Naive thymus-derived CD4-positive, alpha-beta T cell (primary cell): ENCODE results near the gene IZUMO2. TPM values are rescaled to one million over a fixed set of nuclear protein-coding genes. Genes with fewer than 3 reads are reported as not detected.

ENCODE experiments used
- ATAC-seq: fragments of 150-1000 bp; cut with Tn5 transposase; 2 replicates; pipeline ENCODE4 v1.10.0; 2021; ENCODE audit warnings: mild to moderate bottlenecking, moderate library complexity
- CTCF ChIA-PET: fragments of 350-600 bp; sonication (Branson Sonifier 250); formaldehyde crosslinking; loops from one replicate; lab custom pipeline; 2021; ENCODE audit warnings: antibody characterized with exemption; lab: Charles Lee
- POLR2A ChIA-PET: fragments of 350-600 bp; sonication (Branson Sonifier 250); formaldehyde crosslinking; loops from one replicate; lab custom pipeline; 2021; ENCODE audit warnings: antibody characterized with exemption, inconsistent platforms; lab: Charles Lee
- DNase-seq, 9 donors: peaks; one replicate each; pipeline versions ENCODE4 v3.0.0 to v3.0.0-alpha.2; 2020 to 2022; ENCODE audit warnings: mixed read lengths in 1 of 9
- H3K27ac ChIP-seq: one replicate; pipeline ENCODE4 v1.7.0; 2013; ENCODE audit warnings: mild to moderate bottlenecking, low read depth, low read length, moderate library complexity
- H3K27me3 ChIP-seq, 2 donors: one replicate each; pipeline ENCODE4 v1.7.0; 2013; ENCODE audit warnings: low read length in 2 of 2, mild to moderate bottlenecking in 2 of 2, moderate library complexity in 2 of 2; ENCODE audit not compliant: control insufficient read depth in 2 of 2, insufficient read depth in 2 of 2
- H3K36me3 ChIP-seq, 3 experiments: 1 replicate in 2 of 3; 2 replicates in 1 of 3; pipeline ENCODE4 v1.7.0; 2013; ENCODE audit warnings: low read length in 3 of 3, mild to moderate bottlenecking in 3 of 3, moderate library complexity in 1 of 3; ENCODE audit not compliant: insufficient read depth in 3 of 3, control insufficient read depth in 2 of 3
- H3K4me1 ChIP-seq, 2 donors: one replicate each; pipeline ENCODE4 v1.7.0; 2013; ENCODE audit warnings: low read length in 2 of 2, mild to moderate bottlenecking in 2 of 2, moderate library complexity in 1 of 2; ENCODE audit not compliant: control insufficient read depth in 2 of 2, insufficient read depth in 2 of 2
- H3K4me3 ChIP-seq: 2 replicates; pipeline ENCODE4 v1.7.0; 2013; ENCODE audit warnings: mild to moderate bottlenecking, low read length
- H3K9me3 ChIP-seq, 3 experiments: 1 replicate in 2 of 3; 2 replicates in 1 of 3; pipeline ENCODE4 v1.7.0; 2013; ENCODE audit warnings: low read length in 3 of 3; ENCODE audit not compliant: control insufficient read depth in 2 of 3
- H3K27ac Mint-ChIP-seq, 9 donors: one replicate each; pipeline ENCODE4 v1.8.0; 2020 to 2022; ENCODE audit warnings: mixed read lengths in 9 of 9, mild to moderate bottlenecking in 8 of 9, moderate library complexity in 5 of 9, inconsistent platforms in 2 of 9
- H3K27me3 Mint-ChIP-seq, 5 donors: one replicate each; pipeline ENCODE4 v1.8.0; 2021 to 2022; ENCODE audit warnings: mixed read lengths in 5 of 5, mild to moderate bottlenecking in 1 of 5
- H3K36me3 Mint-ChIP-seq, 5 donors: one replicate each; pipeline ENCODE4 v1.8.0; 2020 to 2022; ENCODE audit warnings: mixed read lengths in 5 of 5, mild to moderate bottlenecking in 3 of 5, inconsistent platforms in 1 of 5
- H3K4me1 Mint-ChIP-seq, 7 donors: one replicate each; pipeline ENCODE4 v1.8.0; 2020 to 2022; ENCODE audit warnings: mixed read lengths in 7 of 7, mild to moderate bottlenecking in 3 of 7, inconsistent platforms in 1 of 7
- H3K4me3 Mint-ChIP-seq, 10 donors: one replicate each; pipeline ENCODE4 v1.8.0; 2020 to 2022; ENCODE audit warnings: mild to moderate bottlenecking in 10 of 10, mixed read lengths in 10 of 10, moderate library complexity in 6 of 10, inconsistent platforms in 2 of 10
- H3K9me3 Mint-ChIP-seq, 11 donors: one replicate each; pipeline ENCODE4 v1.8.0; 2020 to 2022; ENCODE audit warnings: mixed read lengths in 11 of 11, mild to moderate bottlenecking in 4 of 11, inconsistent platforms in 1 of 11, moderate library complexity in 1 of 11
- intact Hi-C, 2 donors: fragments of 100-400 bp; cut with micrococcal nuclease; formaldehyde crosslinking; loops; one replicate each; pipeline ENCODE4 v1.15.1; 2023
- polyA plus RNA-seq, 2 donors: library from polyadenylated mRNA; unstranded; fragments of 300-500 nt; fragmentation: Illumina TruSeq; gene quantifications; one replicate each; pipeline ENCODE4 v1.2.3, GENCODE V29; 2021
- total RNA-seq, 6 experiments: library from RNA in 5 of 6; stranded (reverse) in 5 of 6; gene quantifications; 1 replicate in 5 of 6; 2 replicates in 1 of 6; pipeline ENCODE4 v1.2.3 and lab custom pipeline; 2021 to 2026

The IZUMO2 gene
- total and polyA plus RNA-seq, 7 experiments from 2014 or later = not detected

DNA sequence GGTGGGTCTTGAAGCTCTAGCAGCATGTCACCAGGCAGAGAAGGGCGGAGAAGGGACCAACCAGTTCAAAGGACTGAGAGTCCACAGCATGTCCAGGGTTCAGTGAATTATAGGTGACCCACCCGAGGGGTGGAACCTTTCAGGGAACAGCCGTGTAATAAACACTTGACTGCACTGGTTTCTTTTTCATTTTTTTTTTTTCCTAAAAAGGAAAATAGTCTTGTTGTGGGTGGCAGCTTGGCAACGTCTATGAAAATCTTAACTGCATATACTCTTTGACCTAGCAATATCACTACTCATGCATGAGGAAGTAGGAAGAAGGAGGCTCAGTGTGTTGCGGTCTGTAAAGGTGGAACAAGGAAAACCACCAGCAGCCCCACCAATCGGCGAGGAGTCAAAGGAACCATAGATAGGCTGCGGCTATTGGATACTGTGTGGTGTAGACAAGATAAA lies 27.4 kb upstream of the IZUMO2 start:
- Histone ChIP-seq H3K9me3 (no peaks in the 10 kb centered on the region), H3K4me1 (no peaks in the 10 kb centered on the region), H3K27me3 (no peaks in the 10 kb centered on the region), H3K27ac (no peak overlapping the region), H3K36me3 (no peaks in the 10 kb centered on the region), H3K4me3 (no peak overlapping the region)
- ChIA-PET CTCF (no interaction called here), POLR2A (no interaction called here)
- ATAC-seq (no peak), DNase-seq (no peak)
- intact Hi-C loops = no loop called here
- H3K27ac Mint-ChIP-seq = no peak overlapping the region
- H3K4me1 Mint-ChIP-seq = peaks cover 0 to 4% (median 0%) of the 10 kb centered on the region in 7 donors
- H3K4me3 Mint-ChIP-seq = no peak overlapping the region
- peaks cover 0 to 8% (median 0%) of the 10 kb centered on the region in 5 donors for H3K36me3 Mint-ChIP-seq
- peaks cover 0 to 40% (median 24%) of the 10 kb centered on the region in 5 donors for H3K27me3 Mint-ChIP-seq
- peaks cover 0 to 18% (median 3%) of the 10 kb centered on the region in 11 donors for H3K9me3 Mint-ChIP-seq

DNA sequence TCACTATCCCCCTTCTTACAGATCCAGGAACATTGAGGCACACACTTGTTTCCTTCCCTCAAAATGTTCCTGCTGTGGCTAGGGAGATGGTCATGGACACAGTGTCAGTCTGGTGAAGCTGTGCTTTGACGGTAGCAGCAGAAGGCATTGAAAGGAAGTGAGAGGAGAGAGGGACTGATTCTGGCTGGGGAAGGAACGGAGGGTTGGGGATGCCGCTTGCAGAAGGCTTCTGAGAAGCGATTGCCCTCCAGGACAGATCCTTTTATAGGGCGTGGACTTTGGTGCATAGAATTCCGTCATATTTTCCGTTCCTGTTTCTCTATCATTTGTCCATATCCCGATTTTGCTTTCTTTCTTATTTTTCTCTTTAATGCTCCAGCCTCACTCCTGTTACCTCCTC lies 26.2 kb upstream of the IZUMO2 start:
- Histone ChIP-seq H3K4me3 (no peak overlapping the region), H3K9me3 (no peaks in the 10 kb centered on the region), H3K27me3 (no peaks in the 10 kb centered on the region), H3K36me3 (no peaks in the 10 kb centered on the region), H3K27ac (no peak overlapping the region), H3K4me1 (no peaks in the 10 kb centered on the region)
- H3K36me3 Mint-ChIP-seq = peaks cover 0 to 8% (median 0%) of the 10 kb centered on the region in 5 donors
- ChIA-PET POLR2A (no interaction called here), CTCF (no interaction called here)
- no peak for DNase-seq
- peaks cover 0 to 37% (median 20%) of the 10 kb centered on the region in 5 donors for H3K27me3 Mint-ChIP-seq
- intact Hi-C loops = no loop called here
- H3K27ac Mint-ChIP-seq = no peak overlapping the region
- peaks cover 0 to 18% (median 3%) of the 10 kb centered on the region in 11 donors for H3K9me3 Mint-ChIP-seq
- no peak for ATAC-seq
- H3K4me1 Mint-ChIP-seq = peaks cover 0 to 4% (median 0%) of the 10 kb centered on the region in 7 donors
- H3K4me3 Mint-ChIP-seq = no peak overlapping the region

GRCh38 chr19:50187937-50188336 lies 24.9 kb upstream of the IZUMO2 start:
- peaks cover 0 to 2% (median 0%) of the 10 kb centered on the region in 7 donors for H3K4me1 Mint-ChIP-seq

GRCh38 chr19:50184196-50184595 lies 21.1 kb upstream of the IZUMO2 start:
- Histone ChIP-seq H3K9me3 (peaks cover 0 to 4% (median 0%) of the 10 kb centered on the region in 3 experiments), H3K4me3 (no peak overlapping the region), H3K27me3 (no peaks in the 10 kb centered on the region), H3K4me1 (no peaks in the 10 kb centered on the region), H3K27ac (no peak overlapping the region), H3K36me3 (no peaks in the 10 kb centered on the region)
- POLR2A ChIA-PET = no interaction called here
- Mint-ChIP-seq H3K27ac (no peak overlapping the region), H3K36me3 (peaks cover 0 to 3% (median 0%) of the 10 kb centered on the region in 5 donors), H3K9me3 (peaks cover 0 to 20% (median 3%) of the 10 kb centered on the region in 11 donors), H3K4me3 (no peak overlapping the region), H3K4me1 (peaks cover 0 to 1% (median 0%) of the 10 kb centered on the region in 7 donors), H3K27me3 (peaks cover 0 to 32% (median 11%) of the 10 kb centered on the region in 5 donors)
- intact Hi-C loops = no loop called here
- no peak for ATAC-seq
- DNase-seq = no peak
- CTCF ChIA-PET = interaction anchor here (0.6 kb wide), 1 partner anchor 94 kb away, joined by 8 read pairs; no protein-coding TSS in a partner anchor

More at GRCh38 chr19:50187937-50188336, 24.9 kb upstream of the IZUMO2 start:
- H3K27me3 Mint-ChIP-seq = peaks cover 0 to 30% (median 16%) of the 10 kb centered on the region in 5 donors
- intact Hi-C loops = no loop called here
- no peak overlapping the region for H3K4me3 Mint-ChIP-seq
- no peak overlapping the region for H3K4me3 ChIP-seq
- H3K36me3 Mint-ChIP-seq = peaks cover 0 to 8% (median 0%) of the 10 kb centered on the region in 5 donors
- ChIA-PET POLR2A (no interaction called here), CTCF (no interaction called here)
- ATAC-seq = no peak
- H3K27ac Mint-ChIP-seq = no peak overlapping the region
- no peaks in the 10 kb centered on the region for H3K9me3 ChIP-seq
- DNase-seq = no peak
- H3K27me3 ChIP-seq = no peaks in the 10 kb centered on the region
- H3K27ac ChIP-seq = no peak overlapping the region
- peaks cover 0 to 16% (median 3%) of the 10 kb centered on the region in 11 donors for H3K9me3 Mint-ChIP-seq
- no peaks in the 10 kb centered on the region for H3K4me1 ChIP-seq
- no peaks in the 10 kb centered on the region for H3K36me3 ChIP-seq

DNA sequence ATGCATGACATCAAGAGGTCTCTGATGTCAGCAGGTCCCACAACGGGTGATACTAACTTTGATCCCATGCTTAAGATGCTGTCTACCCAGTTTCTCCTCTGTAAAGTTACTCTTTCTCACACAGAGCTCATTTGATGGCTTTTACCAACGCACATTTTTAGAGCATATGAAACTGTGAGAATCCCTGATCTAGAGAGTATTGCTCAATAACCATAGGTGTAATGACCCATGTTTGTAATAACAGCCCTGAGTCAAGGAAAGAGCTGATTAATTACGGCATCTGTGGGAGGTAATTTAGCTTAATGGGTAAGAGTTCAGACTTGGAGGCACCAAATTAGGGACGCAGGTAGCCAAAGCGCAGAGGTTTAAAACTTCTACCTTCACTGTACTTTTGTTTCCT lies 18.0 kb upstream of the IZUMO2 start:
- CTCF ChIA-PET = interaction anchor here (0.6 kb wide), 1 partner anchor 666 kb away, joined by 4 read pairs; no protein-coding TSS in a partner anchor
- ATAC-seq (no peak), DNase-seq (no peak)
- Histone ChIP-seq H3K4me1 (no peaks in the 10 kb centered on the region), H3K9me3 (peaks cover 0 to 4% (median 0%) of the 10 kb centered on the region in 3 experiments), H3K36me3 (no peaks in the 10 kb centered on the region), H3K4me3 (no peak overlapping the region), H3K27ac (no peak overlapping the region), H3K27me3 (no peaks in the 10 kb centered on the region)
- intact Hi-C loops = no loop called here
- POLR2A ChIA-PET = no interaction called here
- no peaks in the 10 kb centered on the region for H3K4me1 Mint-ChIP-seq
- peaks cover 0 to 19% (median 2%) of the 10 kb centered on the region in 11 donors for H3K9me3 Mint-ChIP-seq
- H3K36me3 Mint-ChIP-seq = no peaks in the 10 kb centered on the region
- no peak overlapping the region for H3K27ac Mint-ChIP-seq
- peaks cover 0 to 21% (median 12%) of the 10 kb centered on the region in 5 donors for H3K27me3 Mint-ChIP-seq
- no peak overlapping the region for H3K4me3 Mint-ChIP-seq

- intact Hi-C loops = no loop called here
- no peaks in the 10 kb centered on the region for H3K4me1 ChIP-seq
- Mint-ChIP-seq H3K36me3 (no peaks in the 10 kb centered on the region), H3K4me3 (no peak overlapping the region), H3K27ac (no peak overlapping the region), H3K27me3 (peaks cover 0 to 24% (median 14%) of the 10 kb centered on the region in 5 donors), H3K4me1 (no peaks in the 10 kb centered on the region), H3K9me3 (peaks cover 0 to 18% (median 2%) of the 10 kb centered on the region in 11 donors)
- no peak overlapping the region for H3K4me3 ChIP-seq
- H3K27ac ChIP-seq = no peak overlapping the region
- no peaks in the 10 kb centered on the region for H3K27me3 ChIP-seq
- CTCF ChIA-PET = no interaction called here
- POLR2A ChIA-PET = no interaction called here
- no peaks in the 10 kb centered on the region for H3K36me3 ChIP-seq
- peaks cover 0 to 4% (median 0%) of the 10 kb centered on the region in 3 experiments for H3K9me3 ChIP-seq
- DNase-seq (no peak), ATAC-seq (no peak)
Observed at GRCh38 chr19:50178859-50179537, 15.9 kb upstream of the IZUMO2 start.
